ENCODE results near the gene PERM1. TPM values are rescaled to one million over a fixed set of nuclear protein-coding genes. Genes with fewer than 3 reads are reported as not detected.
A peak's percentile ranks its signal among the peaks of the same experiment; 100 is the strongest.

Gene PERM1
- total RNA-seq, 1 experiment from 2014 or later, result not detected

GRCh38 chr1:985126-985525 lies 3.2 kb upstream of the PERM1 start:
- intact Hi-C loops (cut with micrococcal nuclease; ENCODE audit: unreplicated experiment), result no loop called here
- H3K36me3 Mint-ChIP-seq (ENCODE audit: insufficient read depth, unreplicated experiment), result no peaks in the 10 kb centered on the region

DNA sequence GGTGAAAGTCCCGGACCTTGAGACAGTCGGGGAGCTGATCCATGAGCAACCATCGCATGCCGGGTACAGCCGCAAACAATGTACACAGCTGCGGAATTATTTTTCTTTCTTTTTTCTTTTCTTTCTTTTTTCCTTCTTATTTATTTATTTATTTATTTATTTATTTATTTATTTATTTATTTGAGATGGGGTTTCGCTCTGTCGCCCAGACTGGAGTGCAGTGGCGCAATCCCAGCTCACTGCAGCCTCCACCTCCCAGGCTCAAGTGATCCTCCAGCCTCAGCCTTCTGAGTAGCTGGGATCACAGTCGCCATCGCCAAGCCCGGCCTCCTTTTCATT lies 2.6 kb upstream of the PERM1 start:
- Mint-ChIP-seq H3K4me1 (ENCODE audit: low read depth, unreplicated experiment) (no peaks in the 10 kb centered on the region), H3K4me3 (ENCODE audit: low read depth, unreplicated experiment) (no peak overlapping the region), H3K36me3 (ENCODE audit: insufficient read depth, unreplicated experiment) (no peaks in the 10 kb centered on the region), H3K27me3 (ENCODE audit: unreplicated experiment) (peaks cover 49% of the 10 kb centered on the region), H3K9me3 (ENCODE audit: low read depth, unreplicated experiment) (no peaks in the 10 kb centered on the region), H3K27ac (ENCODE audit: unreplicated experiment) (no peak overlapping the region)
- BruUV-seq (replicated peaks), result no TSS peak
- CTCF ChIA-PET, result interaction anchor here (0.7 to 2.9 kb wide), 2 partner anchors 18 to 79 kb away, joined by 3 to 9 read pairs; no protein-coding TSS in a partner anchor
- TF ChIP-seq, protein P1, sequence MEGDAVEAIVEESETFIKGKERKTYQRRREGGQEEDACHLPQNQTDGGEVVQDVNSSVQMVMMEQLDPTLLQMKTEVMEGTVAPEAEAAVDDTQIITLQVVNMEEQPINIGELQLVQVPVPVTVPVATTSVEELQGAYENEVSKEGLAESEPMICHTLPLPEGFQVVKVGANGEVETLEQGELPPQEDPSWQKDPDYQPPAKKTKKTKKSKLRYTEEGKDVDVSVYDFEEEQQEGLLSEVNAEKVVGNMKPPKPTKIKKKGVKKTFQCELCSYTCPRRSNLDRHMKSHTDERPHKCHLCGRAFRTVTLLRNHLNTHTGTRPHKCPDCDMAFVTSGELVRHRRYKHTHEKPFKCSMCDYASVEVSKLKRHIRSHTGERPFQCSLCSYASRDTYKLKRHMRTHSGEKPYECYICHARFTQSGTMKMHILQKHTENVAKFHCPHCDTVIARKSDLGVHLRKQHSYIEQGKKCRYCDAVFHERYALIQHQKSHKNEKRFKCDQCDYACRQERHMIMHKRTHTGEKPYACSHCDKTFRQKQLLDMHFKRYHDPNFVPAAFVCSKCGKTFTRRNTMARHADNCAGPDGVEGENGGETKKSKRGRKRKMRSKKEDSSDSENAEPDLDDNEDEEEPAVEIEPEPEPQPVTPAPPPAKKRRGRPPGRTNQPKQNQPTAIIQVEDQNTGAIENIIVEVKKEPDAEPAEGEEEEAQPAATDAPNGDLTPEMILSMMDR (IDR thresholded peaks at IDR 0.05; ENCODE audit: unreplicated experiment), result peak; percentile 8
- no peak for DNase-seq
- intact Hi-C loops (cut with micrococcal nuclease; ENCODE audit: unreplicated experiment), result no loop called here

More at GRCh38 chr1:985126-985525, 3.2 kb upstream of the PERM1 start:
- H3K27me3 Mint-ChIP-seq (ENCODE audit: unreplicated experiment), result peaks cover 52% of the 10 kb centered on the region
- H3K9me3 Mint-ChIP-seq (ENCODE audit: low read depth, unreplicated experiment), result no peaks in the 10 kb centered on the region
- DNase-seq, result no peak
- H3K4me1 Mint-ChIP-seq (ENCODE audit: low read depth, unreplicated experiment), result no peaks in the 10 kb centered on the region
- no peak overlapping the region for H3K4me3 Mint-ChIP-seq (ENCODE audit: low read depth, unreplicated experiment)
- no TSS peak for BruUV-seq (replicated peaks)
- H3K27ac Mint-ChIP-seq (ENCODE audit: unreplicated experiment), result no peak overlapping the region
- TF ChIP-seq, protein P1 (IDR thresholded peaks at IDR 0.05; ENCODE audit: unreplicated experiment), result no peak
- CTCF ChIA-PET, result interaction anchor here (2.9 kb wide), 1 partner anchor 79 kb away, joined by 9 read pairs; no protein-coding TSS in a partner anchor

DNA sequence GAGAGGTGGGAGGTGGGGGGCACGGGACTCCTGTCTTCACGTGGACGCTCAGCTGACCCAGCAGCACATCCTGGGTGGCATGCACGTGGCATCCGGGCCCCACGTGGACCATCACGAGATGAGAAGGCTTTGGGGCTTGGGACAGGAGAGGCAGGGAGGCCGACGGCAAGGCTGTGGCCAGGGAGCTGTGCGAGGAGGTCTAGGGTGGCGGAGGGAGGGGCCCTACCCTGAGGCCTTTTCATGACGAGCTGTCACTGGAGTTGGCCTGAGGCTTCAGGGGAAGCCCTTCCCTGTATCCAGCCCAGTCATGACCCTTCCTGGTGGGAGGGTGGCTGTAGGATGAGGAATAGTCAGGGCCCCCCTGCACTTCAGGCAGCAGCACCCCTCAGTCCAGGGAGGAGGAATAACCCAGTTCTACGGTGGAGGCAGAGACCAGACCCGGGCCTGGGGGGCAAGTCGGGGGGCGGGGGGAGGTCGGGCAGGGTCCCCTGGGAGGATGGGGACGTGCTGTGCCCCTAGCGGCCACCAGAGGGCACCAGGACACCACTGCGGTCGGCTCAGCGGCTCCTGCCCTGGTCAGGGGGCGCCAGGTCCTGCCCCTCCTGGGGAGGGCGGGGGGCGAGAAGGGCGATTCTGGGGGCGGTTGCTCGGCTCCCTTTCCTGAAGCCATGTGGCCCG lies 2.0 kb upstream of the PERM1 start:
- Mint-ChIP-seq H3K4me1 (ENCODE audit: low read depth, unreplicated experiment) (no peaks in the 10 kb centered on the region), H3K27me3 (ENCODE audit: unreplicated experiment) (peaks cover 44% of the 10 kb centered on the region), H3K36me3 (ENCODE audit: insufficient read depth, unreplicated experiment) (no peaks in the 10 kb centered on the region), H3K4me3 (ENCODE audit: low read depth, unreplicated experiment) (peak overlapping the region; percentile 26), H3K27ac (ENCODE audit: unreplicated experiment) (no peak overlapping the region), H3K9me3 (ENCODE audit: low read depth, unreplicated experiment) (no peaks in the 10 kb centered on the region)
- intact Hi-C loops (cut with micrococcal nuclease; ENCODE audit: unreplicated experiment), result no loop called here
- no TSS peak for BruUV-seq (replicated peaks)
- peak; percentile 57 for DNase-seq
- CTCF ChIA-PET, result interaction anchor here (0.7 to 2.9 kb wide), 2 partner anchors 18 to 80 kb away, joined by 3 to 9 read pairs; no protein-coding TSS in a partner anchor
- TF ChIP-seq, protein P1 (IDR thresholded peaks at IDR 0.05; ENCODE audit: unreplicated experiment), result peak; percentile 97

DNA sequence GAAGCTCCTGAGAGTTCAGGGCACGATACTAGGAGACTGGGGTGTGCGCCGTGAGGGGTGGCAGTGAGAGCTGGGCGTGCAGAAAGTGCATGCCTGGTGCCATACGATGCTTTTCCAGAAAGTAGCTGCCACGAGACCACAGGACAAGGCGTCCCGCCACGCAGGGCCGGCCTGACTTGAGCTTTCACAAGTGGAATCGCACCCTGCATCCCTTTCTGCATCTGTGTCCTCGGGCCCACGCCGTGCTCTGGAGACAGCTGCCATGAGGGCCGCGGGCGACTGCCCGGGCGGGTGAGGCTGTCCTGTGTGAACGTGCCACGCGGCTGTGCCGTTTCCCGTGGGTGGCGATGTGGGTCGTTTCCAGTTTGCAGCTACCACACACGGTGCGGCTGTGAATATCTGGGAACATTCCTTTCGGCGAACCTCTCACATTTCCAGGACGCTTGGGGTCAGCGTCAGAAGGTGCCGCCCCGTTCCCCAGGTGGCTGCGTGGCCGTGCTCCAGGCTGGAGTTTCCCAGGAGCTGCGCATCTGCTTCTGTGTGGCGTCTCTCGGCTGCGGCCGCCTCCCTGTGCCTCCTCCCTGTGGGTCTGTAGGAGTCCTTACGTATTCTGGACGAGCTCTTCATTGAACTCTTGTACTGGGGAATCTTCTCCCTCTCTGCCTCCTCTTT lies 1.0 kb upstream of the PERM1 start:
- H3K4me3 Mint-ChIP-seq (ENCODE audit: low read depth, unreplicated experiment), result no peak overlapping the region
- CTCF ChIA-PET, result interaction anchor here (2.9 kb wide), 1 partner anchor 81 kb away, joined by 9 read pairs; no protein-coding TSS in a partner anchor
- peaks cover 6% of the 10 kb centered on the region for H3K36me3 Mint-ChIP-seq (ENCODE audit: insufficient read depth, unreplicated experiment)
- no peak overlapping the region for H3K27ac Mint-ChIP-seq (ENCODE audit: unreplicated experiment)
- H3K27me3 Mint-ChIP-seq (ENCODE audit: unreplicated experiment), result peaks cover 43% of the 10 kb centered on the region
- H3K9me3 Mint-ChIP-seq (ENCODE audit: low read depth, unreplicated experiment), result no peaks in the 10 kb centered on the region
- TF ChIP-seq, protein P1 (IDR thresholded peaks at IDR 0.05; ENCODE audit: unreplicated experiment), result no peak
- DNase-seq, result no peak
- no TSS peak for BruUV-seq (replicated peaks)
- intact Hi-C loops (cut with micrococcal nuclease; ENCODE audit: unreplicated experiment), result no loop called here
- peaks cover 6% of the 10 kb centered on the region for H3K4me1 Mint-ChIP-seq (ENCODE audit: low read depth, unreplicated experiment)

Measured in Calu3 (cell line).